ENCODE results near the gene ACAP3. TPM values are rescaled to one million over a fixed set of nuclear protein-coding genes. Genes with fewer than 3 reads are reported as not detected.

The ACAP3 gene
- total RNA-seq, 1 donor from 2014 or later, result 49.7 TPM

DNA sequence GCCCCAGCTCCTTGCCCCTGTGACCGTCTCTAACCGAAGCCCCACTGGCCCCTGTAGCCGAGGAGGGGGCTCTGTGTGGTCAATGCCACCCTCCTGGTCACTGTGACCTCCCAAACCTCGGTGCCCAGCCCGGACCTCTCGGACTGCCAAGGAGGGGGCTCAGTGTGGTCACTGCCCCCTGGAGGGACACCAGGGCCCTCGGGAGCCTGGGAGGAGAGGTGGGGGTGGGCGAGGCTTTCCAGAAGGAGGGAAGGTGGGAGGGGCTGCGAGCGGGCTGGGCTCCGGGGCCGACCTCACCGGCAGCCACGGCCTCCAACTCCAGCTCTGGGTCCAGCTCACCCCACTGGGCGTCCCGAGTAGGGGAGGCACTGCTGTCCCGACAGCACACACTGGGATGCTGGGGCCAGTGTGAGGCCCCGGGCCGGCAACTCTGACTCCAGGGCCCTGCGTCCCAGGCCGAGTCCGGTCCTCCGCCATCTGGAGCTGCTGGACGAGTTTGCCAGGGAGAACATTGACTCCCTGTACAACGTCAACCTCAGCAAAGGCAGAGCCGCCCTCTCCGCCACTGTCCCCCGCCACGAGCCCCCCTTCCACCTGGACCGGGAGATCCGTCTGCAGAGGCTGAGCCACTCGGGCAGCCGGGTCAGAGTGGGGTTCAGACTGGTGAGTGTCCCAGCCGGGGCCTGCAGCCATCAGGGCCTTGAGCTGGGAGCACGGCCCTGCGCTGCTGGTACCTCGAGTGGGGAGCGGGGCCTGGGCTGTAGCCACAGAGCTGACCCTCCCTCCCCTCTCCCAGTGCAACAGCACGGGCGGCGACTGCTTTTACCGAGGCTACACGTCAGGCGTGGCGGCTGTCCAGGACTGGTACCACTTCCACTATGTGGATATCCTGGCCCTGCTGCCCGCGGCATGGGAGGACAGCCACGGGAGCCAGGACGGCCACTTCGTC lies 21.1 kb downstream of the ACAP3 start:
- Histone ChIP-seq H3K27me3 (ENCODE audit: low read depth) (peaks cover 34% of the 10 kb centered on the region), H3K9me3 (replicated peaks) (no peaks in the 10 kb centered on the region), H3K4me3 (no peak overlapping the region), H3K4me1 (peaks cover 16% of the 10 kb centered on the region), H3K36me3 (no peaks in the 10 kb centered on the region), H3K27ac (replicated peaks) (no peak overlapping the region)
- TF ChIP-seq, protein P1, sequence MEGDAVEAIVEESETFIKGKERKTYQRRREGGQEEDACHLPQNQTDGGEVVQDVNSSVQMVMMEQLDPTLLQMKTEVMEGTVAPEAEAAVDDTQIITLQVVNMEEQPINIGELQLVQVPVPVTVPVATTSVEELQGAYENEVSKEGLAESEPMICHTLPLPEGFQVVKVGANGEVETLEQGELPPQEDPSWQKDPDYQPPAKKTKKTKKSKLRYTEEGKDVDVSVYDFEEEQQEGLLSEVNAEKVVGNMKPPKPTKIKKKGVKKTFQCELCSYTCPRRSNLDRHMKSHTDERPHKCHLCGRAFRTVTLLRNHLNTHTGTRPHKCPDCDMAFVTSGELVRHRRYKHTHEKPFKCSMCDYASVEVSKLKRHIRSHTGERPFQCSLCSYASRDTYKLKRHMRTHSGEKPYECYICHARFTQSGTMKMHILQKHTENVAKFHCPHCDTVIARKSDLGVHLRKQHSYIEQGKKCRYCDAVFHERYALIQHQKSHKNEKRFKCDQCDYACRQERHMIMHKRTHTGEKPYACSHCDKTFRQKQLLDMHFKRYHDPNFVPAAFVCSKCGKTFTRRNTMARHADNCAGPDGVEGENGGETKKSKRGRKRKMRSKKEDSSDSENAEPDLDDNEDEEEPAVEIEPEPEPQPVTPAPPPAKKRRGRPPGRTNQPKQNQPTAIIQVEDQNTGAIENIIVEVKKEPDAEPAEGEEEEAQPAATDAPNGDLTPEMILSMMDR (IDR thresholded peaks at IDR 0.05; ENCODE audit: borderline replicate concordance), result no peak
- DNase-seq, result no peak
- intact Hi-C loops (cut with micrococcal nuclease), result no loop called here

DNA sequence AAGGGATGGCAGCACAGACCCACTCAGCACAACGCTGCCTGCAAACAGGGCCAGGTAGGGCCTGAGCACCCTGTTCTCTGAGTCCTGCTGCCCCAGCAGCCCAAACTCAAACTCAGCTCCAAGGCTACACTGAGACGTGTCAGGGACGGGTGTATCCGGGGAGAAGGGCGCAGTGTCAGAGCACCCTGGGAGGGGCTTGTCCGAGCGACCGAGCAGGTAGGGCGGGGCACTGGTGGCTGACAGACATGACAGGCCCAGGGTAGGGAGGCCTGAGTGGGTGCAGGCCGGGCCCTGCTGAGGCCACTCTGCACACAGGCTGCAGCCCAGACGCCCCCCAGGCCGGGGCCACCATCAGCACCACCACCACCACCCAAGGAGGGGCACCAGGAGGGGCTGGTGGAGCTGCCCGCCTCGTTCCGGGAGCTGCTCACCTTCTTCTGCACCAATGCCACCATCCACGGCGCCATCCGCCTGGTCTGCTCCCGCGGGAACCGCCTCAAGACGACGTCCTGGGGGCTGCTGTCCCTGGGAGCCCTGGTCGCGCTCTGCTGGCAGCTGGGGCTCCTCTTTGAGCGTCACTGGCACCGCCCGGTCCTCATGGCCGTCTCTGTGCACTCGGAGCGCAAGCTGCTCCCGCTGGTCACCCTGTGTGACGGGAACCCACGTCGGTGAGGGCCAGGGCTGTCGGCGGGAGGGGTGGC lies 22.0 kb downstream of the ACAP3 start:
- intact Hi-C loops (cut with micrococcal nuclease), result no loop called here
- no peak for DNase-seq
- no peak overlapping the region for H3K4me3 ChIP-seq
- H3K27ac ChIP-seq (replicated peaks), result no peak overlapping the region
- H3K27me3 ChIP-seq (ENCODE audit: low read depth), result peaks cover 34% of the 10 kb centered on the region
- H3K4me1 ChIP-seq, result peaks cover 12% of the 10 kb centered on the region
- no peaks in the 10 kb centered on the region for H3K9me3 ChIP-seq (replicated peaks)
- TF ChIP-seq, protein P1 (IDR thresholded peaks at IDR 0.05; ENCODE audit: borderline replicate concordance), result no peak
- H3K36me3 ChIP-seq, result no peaks in the 10 kb centered on the region

DNA sequence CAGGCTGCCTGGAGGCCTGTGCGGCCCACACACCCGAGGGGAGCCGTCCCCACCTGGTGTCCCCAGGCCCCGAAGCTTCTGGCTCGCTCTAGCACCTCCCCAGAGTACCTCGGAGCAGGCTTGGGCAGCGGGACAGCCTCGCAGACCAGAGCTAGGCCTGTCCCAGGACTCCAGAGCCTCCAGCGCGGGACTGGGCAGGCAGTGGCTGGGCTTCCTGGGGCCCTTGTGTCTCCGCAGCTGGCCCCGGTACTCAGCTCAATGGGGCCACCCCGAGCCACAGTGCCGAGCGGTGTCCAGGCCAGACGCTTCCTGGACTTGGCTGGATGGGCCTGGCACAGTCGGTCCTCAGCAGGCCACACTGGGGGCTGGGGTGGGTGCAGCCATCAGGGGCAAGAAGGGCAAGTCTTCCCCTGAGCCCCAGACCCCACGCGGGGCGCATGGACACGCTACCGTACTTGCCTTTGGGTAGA lies 22.6 kb downstream of the ACAP3 start:
- Histone ChIP-seq H3K9me3 (replicated peaks) (no peaks in the 10 kb centered on the region), H3K4me3 (no peak overlapping the region), H3K36me3 (no peaks in the 10 kb centered on the region), H3K27me3 (ENCODE audit: low read depth) (peaks cover 34% of the 10 kb centered on the region), H3K27ac (replicated peaks) (no peak overlapping the region), H3K4me1 (peaks cover 11% of the 10 kb centered on the region)
- intact Hi-C loops (cut with micrococcal nuclease), result no loop called here
- TF ChIP-seq, protein P1 (IDR thresholded peaks at IDR 0.05; ENCODE audit: borderline replicate concordance), result no peak
- DNase-seq, result no peak

DNA sequence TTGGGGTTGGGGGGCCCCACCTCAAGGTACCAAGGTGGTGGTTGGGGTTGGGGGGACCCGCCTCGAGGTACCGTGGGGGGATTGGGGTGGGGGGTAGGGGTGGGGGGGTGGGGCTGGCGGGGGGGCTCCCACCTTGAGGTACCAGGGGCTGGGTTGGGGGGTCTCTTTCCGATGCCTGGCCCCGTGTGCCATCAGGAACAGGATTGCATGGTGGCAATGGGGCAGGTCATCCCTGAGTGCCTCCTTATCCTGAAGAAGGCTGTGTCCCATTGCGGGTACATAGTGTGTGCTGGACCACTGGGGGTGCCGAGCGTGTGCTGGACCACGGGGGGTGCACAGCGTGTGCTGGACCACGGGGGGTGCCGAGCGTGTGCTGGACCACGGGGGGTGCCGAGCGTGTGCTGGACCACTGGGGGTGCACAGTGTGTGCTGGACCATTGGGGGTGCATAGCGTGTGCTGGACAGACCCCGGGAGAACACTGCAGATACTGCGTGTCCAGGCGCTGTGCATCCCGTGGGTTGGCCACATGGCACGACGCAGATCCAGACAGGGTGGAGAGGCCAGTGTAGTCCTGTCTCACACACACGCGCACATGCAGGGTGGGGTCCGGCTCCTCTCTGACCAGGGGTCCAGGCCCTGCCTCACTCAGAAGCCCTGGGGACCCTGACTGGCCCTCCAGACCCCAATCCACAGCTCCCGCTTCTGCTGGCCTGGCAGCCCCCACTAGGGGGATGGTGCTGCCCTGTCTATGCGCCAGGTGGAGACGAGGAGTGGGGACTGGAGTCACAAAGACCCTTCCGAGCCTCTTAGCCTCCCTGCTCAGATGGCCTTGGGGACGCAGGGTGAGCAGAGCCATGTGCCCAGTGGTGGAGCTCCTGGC lies 23.3 kb downstream of the ACAP3 start:
- H3K9me3 ChIP-seq (replicated peaks), result no peaks in the 10 kb centered on the region
- intact Hi-C loops (cut with micrococcal nuclease), result no loop called here
- H3K36me3 ChIP-seq, result no peaks in the 10 kb centered on the region
- peaks cover 11% of the 10 kb centered on the region for H3K4me1 ChIP-seq
- H3K4me3 ChIP-seq, result no peak overlapping the region
- no peak overlapping the region for H3K27ac ChIP-seq (replicated peaks)
- TF ChIP-seq, protein P1 (IDR thresholded peaks at IDR 0.05; ENCODE audit: borderline replicate concordance), result no peak
- H3K27me3 ChIP-seq (ENCODE audit: low read depth), result peaks cover 34% of the 10 kb centered on the region
- DNase-seq, result no peak

DNA sequence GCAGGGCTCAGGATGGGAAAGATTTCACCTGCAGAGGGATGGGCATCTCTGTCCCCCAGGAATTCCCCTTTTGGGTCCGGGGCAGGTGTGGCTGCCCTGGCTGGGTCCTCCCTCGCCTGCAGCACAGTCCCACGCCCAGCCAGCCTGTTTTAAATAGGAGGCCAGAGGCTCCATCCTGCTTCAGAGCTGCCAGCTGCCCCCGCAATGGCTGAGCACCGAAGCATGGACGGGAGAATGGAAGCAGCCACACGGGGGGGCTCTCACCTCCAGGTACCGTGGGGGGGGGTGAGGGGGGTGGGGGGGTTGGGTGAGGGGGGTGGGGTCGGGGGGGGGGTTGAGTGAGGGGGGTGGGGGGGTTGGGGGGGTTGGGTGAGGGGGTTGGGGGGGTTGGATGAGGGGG lies 23.9 kb downstream of the ACAP3 start:
- Histone ChIP-seq H3K27me3 (ENCODE audit: low read depth) (peaks cover 34% of the 10 kb centered on the region), H3K4me1 (peaks cover 11% of the 10 kb centered on the region), H3K4me3 (no peak overlapping the region), H3K36me3 (no peaks in the 10 kb centered on the region), H3K9me3 (replicated peaks) (no peaks in the 10 kb centered on the region), H3K27ac (replicated peaks) (no peak overlapping the region)
- no peak for DNase-seq
- TF ChIP-seq, protein P1 (IDR thresholded peaks at IDR 0.05; ENCODE audit: borderline replicate concordance), result no peak
- intact Hi-C loops (cut with micrococcal nuclease), result no loop called here

Data from left ventricle myocardium inferior (tissue), 1 donor.